SK-N-SH (cell line): ENCODE results near the gene XKR8. TPM values are rescaled to one million over a fixed set of nuclear protein-coding genes. Genes with fewer than 3 reads are reported as not detected.

Experiments used
- CTCF ChIA-PET: fragments of 300-600, 350-600 bp; formaldehyde crosslinking; extraction: SDS; loops from one replicate; lab custom pipeline; 2021; lab: Yijun Ruan, JAX
- POLR2A ChIA-PET: fragments of 350-600 bp; sonication (Branson Sonifier 250); formaldehyde crosslinking; extraction: SDS; loops from one replicate; lab custom pipeline; 2020; ENCODE audit warnings: antibody characterized with exemption, inconsistent platforms; lab: Yijun Ruan, JAX
- DNase-seq: peaks from one replicate; pipeline ENCODE4 v3.0.0; 2012
- H2AFZ ChIP-seq: fragments of 200-600 bp; sonication (generic); 2 replicates; pipeline ENCODE4 v1.8.1; 2016; ENCODE audit warnings: antibody characterized with exemption, mild to moderate bottlenecking, low read depth
- H3F3A ChIP-seq: fragments of 200-600 bp; sonication (generic); replicated peaks from 2 replicates; pipeline ENCODE3; 2016; ENCODE audit warnings: antibody characterized with exemption, mild to moderate bottlenecking; ENCODE audit not compliant: insufficient read depth
- H3K27ac ChIP-seq, 2 experiments: fragments of 200-500 bp in 1 of 2; fragments of 200-600 bp in 1 of 2; sonication (Bioruptor generic) in 1 of 2; sonication (generic), shearing (Covaris generic) in 1 of 2; 2 replicates each; pipeline versions ENCODE4 v1.5.1 to v1.6.1; 2014 to 2016; ENCODE audit warnings: low read depth in 2 of 2, inconsistent platforms in 1 of 2, low read length in 1 of 2, mild to moderate bottlenecking in 1 of 2, mixed read lengths in 1 of 2
- H3K27me3 ChIP-seq: fragments of 200-600 bp; sonication (generic), shearing (Covaris generic); 2 replicates; pipeline ENCODE4 v1.6.1; 2016; ENCODE audit warnings: mixed run types; ENCODE audit not compliant: insufficient read depth
- H3K36me3 ChIP-seq, 2 experiments: fragments of 200-500 bp in 1 of 2; fragments of 200-600 bp in 1 of 2; sonication (Bioruptor generic) in 1 of 2; sonication (generic) in 1 of 2; replicated peaks in 1 of 2; 2 replicates each; pipeline versions ENCODE3 to v1.5.1; 2014 to 2016; ENCODE audit warnings: low read length in 1 of 2, mild to moderate bottlenecking in 1 of 2; ENCODE audit not compliant: insufficient read depth in 2 of 2, control insufficient read depth in 1 of 2
- H3K4me1 ChIP-seq, 2 experiments: fragments of 200-500 bp in 1 of 2; fragments of 200-600 bp in 1 of 2; sonication (Bioruptor generic) in 1 of 2; sonication (generic), shearing (Covaris generic) in 1 of 2; 2 replicates each; pipeline versions ENCODE4 v1.5.1 to v1.6.1; 2014 to 2016; ENCODE audit warnings: low read depth in 1 of 2, low read length in 1 of 2, mixed run types in 1 of 2; ENCODE audit not compliant: insufficient read depth in 2 of 2, control insufficient read depth in 1 of 2
- H3K4me2 ChIP-seq: fragments of 200-600 bp; sonication (generic), shearing (Covaris generic); 2 replicates; pipeline ENCODE4 v1.6.1; 2017; ENCODE audit warnings: mixed run types
- H3K4me3 ChIP-seq, 2 experiments: fragments of 200-500 bp in 1 of 2; fragments of 200-600 bp in 1 of 2; sonication (Bioruptor generic) in 1 of 2; sonication (generic), shearing (Covaris generic) in 1 of 2; 2 replicates each; pipeline versions ENCODE4 v1.5.1 to v1.8.1; 2014 to 2016; ENCODE audit warnings: low read depth in 2 of 2, inconsistent platforms in 1 of 2, low read length in 1 of 2, mild to moderate bottlenecking in 1 of 2, mixed read lengths in 1 of 2, moderate library complexity in 1 of 2
- H3K79me2 ChIP-seq: fragments of 200-600 bp; sonication (generic); 2 replicates; pipeline ENCODE4 v1.8.1; 2017; ENCODE audit warnings: mild to moderate bottlenecking; ENCODE audit not compliant: insufficient read depth
- H3K9ac ChIP-seq: fragments of 200-600 bp; sonication (generic); 2 replicates; pipeline ENCODE4 v1.6.1; 2017; ENCODE audit warnings: mixed run types
- H3K9me2 ChIP-seq: fragments of 200-600 bp; sonication (generic); 2 replicates; pipeline ENCODE4 v1.6.1; 2017; ENCODE audit warnings: mixed run types
- H3K9me3 ChIP-seq: fragments of 200-600 bp; sonication (generic); 2 replicates; pipeline ENCODE4 v1.6.1; 2017; ENCODE audit warnings: mixed run types, mild to moderate bottlenecking, moderate library complexity
- H4K20me1 ChIP-seq: fragments of 200-600 bp; sonication (generic); 2 replicates; pipeline ENCODE4 v1.6.1; 2017; ENCODE audit warnings: mild to moderate bottlenecking, mixed run types; ENCODE audit not compliant: insufficient read depth
- CHD2 ChIP-seq: fragments of 150-350 bp; IDR thresholded peaks from 2 replicates; pipeline ENCODE4 v1.6.1; 2018; ENCODE audit warnings: low read length; ENCODE audit not compliant: partially characterized antibody
- CTCF ChIP-seq: fragments of 200-600 bp; sonication (generic); IDR thresholded peaks from 2 replicates; pipeline ENCODE4 v1.6.1; 2017; ENCODE audit warnings: antibody characterized with exemption, mild to moderate bottlenecking, moderate library complexity
- EP300 ChIP-seq, 2 experiments: IDR thresholded peaks; 2 replicates each; pipeline versions ENCODE4 v1.4.0 to v1.6.1; 2012; ENCODE audit warnings: borderline replicate concordance in 1 of 2, low read depth in 1 of 2, low read length in 1 of 2
- GATA2 ChIP-seq: sonication (generic); formaldehyde crosslinking; IDR thresholded peaks from 2 replicates; pipeline ENCODE4 v1.5.0; 2020; ENCODE audit warnings: mild to moderate bottlenecking, missing genetic modification reagents
- PBX3 ChIP-seq: IDR thresholded peaks from 2 replicates; pipeline ENCODE4; 2012
- RAD21 ChIP-seq: IDR thresholded peaks from 2 replicates; pipeline ENCODE4 v1.6.1; 2012; ENCODE audit warnings: mild to moderate bottlenecking, low read length
- SIN3A ChIP-seq: IDR thresholded peaks from 2 replicates; pipeline ENCODE4 v1.6.1; 2012; ENCODE audit warnings: low read depth, mild to moderate bottlenecking, low read length, moderate library complexity, borderline replicate concordance
- WGBS: methylation state at CpG from one replicate; pipeline ENCODE4 v1.1.6; 2017; ENCODE audit warnings: low lambda C conversion rate; 5-methylcytosine and 5-hydroxymethylcytosine counted together
- polyA plus RNA-seq, 3 experiments: library from polyadenylated mRNA; depleted of rRNA; stranded (reverse); fragments of >200 nt; gene quantifications; 2 replicates each; pipeline ENCODE4 v1.2.3, GENCODE V29; 2012

XKR8 gene
- polyA plus RNA-seq, 1 of the 3 experiments (the other 2 are of a cell fraction), result 0.02 TPM

- Histone ChIP-seq H3F3A (peaks cover 11% of the 10 kb centered on the region), H3K27ac (peak overlapping the region in 1 of 2 experiments; percentile 6; a peak in 1 of 4 replicates), H3K9me3 (no peaks in the 10 kb centered on the region), H3K36me3 (peaks cover 10 to 18% of the 10 kb centered on the region in 2 experiments), H4K20me1 (no peaks in the 10 kb centered on the region), H3K4me2 (no peak overlapping the region), H3K27me3 (no peaks in the 10 kb centered on the region), H3K9me2 (no peaks in the 10 kb centered on the region), H3K4me3 (no peak overlapping the region), H3K9ac (no peak overlapping the region), H3K4me1 (no peaks in the 10 kb centered on the region; a peak in 1 of 4 replicates), H3K79me2 (no peaks in the 10 kb centered on the region), H2AFZ (no peak overlapping the region)
- TF ChIP-seq EP300 (IDR thresholded peaks at IDR 0.05; ENCODE audit: borderline replicate concordance in 1 of 2, low read depth in 1 of 2, low read length in 1 of 2) (no peak), SIN3A (no peak), CTCF (0 out of 2 replicates have a peak, but pooled peaks have one; percentile 5)
- CTCF ChIA-PET, result interaction anchor here (0.7 to 4.1 kb wide), 14 partner anchors 9 to 1061 kb away, joined by 3 to 40 read pairs (median 4); no protein-coding TSS in a partner anchor
- POLR2A ChIA-PET, result no interaction called here
- 24% methylated on average over 2 of the region's 2 CpGs for WGBS
- DNase-seq, result no peak
Observed at GRCh38 chr1:27979859-27980201, 20.1 kb downstream of the XKR8 start.

- no peak for DNase-seq
- Histone ChIP-seq H3K79me2 (no peaks in the 10 kb centered on the region), H3K9me2 (no peaks in the 10 kb centered on the region), H2AFZ (no peak overlapping the region), H3F3A (peaks cover 11% of the 10 kb centered on the region), H3K9me3 (no peaks in the 10 kb centered on the region), H3K9ac (no peak overlapping the region), H3K27me3 (no peaks in the 10 kb centered on the region), H3K4me3 (no peak overlapping the region), H3K4me1 (no peaks in the 10 kb centered on the region; a peak in 1 of 4 replicates), H3K4me2 (no peak overlapping the region; the same call in 1 of the 2 replicates), H3K36me3 (peaks cover 10 to 18% of the 10 kb centered on the region in 2 experiments), H4K20me1 (no peaks in the 10 kb centered on the region), H3K27ac (peak overlapping the region in 1 of 2 experiments; percentile 6; a peak in 1 of 4 replicates)
- TF ChIP-seq GATA2 (CRISPR knock-in tag) (no peak), CHD2 (no peak), PBX3 (no peak), RAD21 (no peak)
- 100% methylated on average over 1 of the region's 1 CpG for WGBS
- ChIA-PET POLR2A (no interaction called here), CTCF (interaction anchor here (1.0 to 4.1 kb wide), 14 partner anchors 8 to 220 kb away, joined by 3 to 40 read pairs (median 4); no protein-coding TSS in a partner anchor)
Observed at GRCh38 chr1:27980216-27980845, 20.6 kb downstream of the XKR8 start.
